Stimulated activated naive CD8-positive, alpha-beta T cell treated with anti-CD3 and anti-CD28 coated beads, Interleukin-15, Interleukin-2, amounts not matched to agents 100 ng/mL and 50 ng/mL, for 24 hours (primary cell): ENCODE results near the gene TMEM51.

ENCODE experiments used
- H3K27ac Mint-ChIP-seq: one replicate; pipeline ENCODE4 v1.8.0; 2021; ENCODE audit warnings: mild to moderate bottlenecking, mixed read lengths
- H3K27me3 Mint-ChIP-seq: one replicate; pipeline ENCODE4 v1.8.0; 2021; ENCODE audit warnings: mixed read lengths
- H3K36me3 Mint-ChIP-seq: one replicate; pipeline ENCODE4 v1.8.0; 2021; ENCODE audit warnings: low read depth, mixed read lengths
- H3K4me1 Mint-ChIP-seq: one replicate; pipeline ENCODE4 v1.8.0; 2021; ENCODE audit warnings: low read depth, mixed read lengths
- H3K4me3 Mint-ChIP-seq: one replicate; pipeline ENCODE4 v1.8.0; 2021; ENCODE audit warnings: mild to moderate bottlenecking, mixed read lengths
- H3K9me3 Mint-ChIP-seq: one replicate; pipeline ENCODE4 v1.8.0; 2021; ENCODE audit warnings: mixed read lengths

Gene TMEM51

GRCh38 chr1:15201849-15202551, 48.5 kb downstream of the TMEM51 start:
- H3K4me3 Mint-ChIP-seq: no peak overlapping the region
- H3K36me3 Mint-ChIP-seq: no peaks in the 10 kb centered on the region
- no peak overlapping the region for H3K27ac Mint-ChIP-seq
- H3K9me3 Mint-ChIP-seq: no peaks in the 10 kb centered on the region
- peaks cover 3% of the 10 kb centered on the region for H3K27me3 Mint-ChIP-seq
- no peaks in the 10 kb centered on the region for H3K4me1 Mint-ChIP-seq

- no peaks in the 10 kb centered on the region for H3K4me1 Mint-ChIP-seq
- H3K9me3 Mint-ChIP-seq: no peaks in the 10 kb centered on the region
- no peak overlapping the region for H3K4me3 Mint-ChIP-seq
- H3K36me3 Mint-ChIP-seq: no peaks in the 10 kb centered on the region
- H3K27ac Mint-ChIP-seq: no peak overlapping the region
- peaks cover 7% of the 10 kb centered on the region for H3K27me3 Mint-ChIP-seq
Observed at GRCh38 chr1:15204931-15205330, 51.4 kb downstream of the TMEM51 start.

- Mint-ChIP-seq H3K27me3 (peaks cover 7% of the 10 kb centered on the region), H3K36me3 (no peaks in the 10 kb centered on the region), H3K9me3 (no peaks in the 10 kb centered on the region), H3K27ac (no peak overlapping the region), H3K4me3 (no peak overlapping the region), H3K4me1 (no peaks in the 10 kb centered on the region)
Observed at GRCh38 chr1:15205586-15206346, 52.2 kb downstream of the TMEM51 start.

- Mint-ChIP-seq H3K4me3 (no peak overlapping the region), H3K4me1 (no peaks in the 10 kb centered on the region), H3K27ac (no peak overlapping the region), H3K36me3 (no peaks in the 10 kb centered on the region), H3K27me3 (peaks cover 12% of the 10 kb centered on the region), H3K9me3 (no peaks in the 10 kb centered on the region)
Observed at GRCh38 chr1:15206418-15207030, 53.0 kb downstream of the TMEM51 start.

- no peaks in the 10 kb centered on the region for H3K4me1 Mint-ChIP-seq
- H3K27me3 Mint-ChIP-seq: peaks cover 12% of the 10 kb centered on the region
- H3K27ac Mint-ChIP-seq: no peak overlapping the region
- no peak overlapping the region for H3K4me3 Mint-ChIP-seq
- H3K9me3 Mint-ChIP-seq: no peaks in the 10 kb centered on the region
- no peaks in the 10 kb centered on the region for H3K36me3 Mint-ChIP-seq
Observed at GRCh38 chr1:15207031-15207828, 53.7 kb downstream of the TMEM51 start.

GRCh38 chr1:15207829-15208429, 54.4 kb downstream of the TMEM51 start:
- peaks cover 12% of the 10 kb centered on the region for H3K27me3 Mint-ChIP-seq
- no peak overlapping the region for H3K27ac Mint-ChIP-seq
- H3K4me3 Mint-ChIP-seq: no peak overlapping the region
- H3K4me1 Mint-ChIP-seq: no peaks in the 10 kb centered on the region
- H3K36me3 Mint-ChIP-seq: no peaks in the 10 kb centered on the region
- H3K9me3 Mint-ChIP-seq: no peaks in the 10 kb centered on the region

GRCh38 chr1:15210651-15211375, 57.3 kb downstream of the TMEM51 start:
- H3K27ac Mint-ChIP-seq: no peak overlapping the region
- no peaks in the 10 kb centered on the region for H3K9me3 Mint-ChIP-seq
- no peak overlapping the region for H3K4me3 Mint-ChIP-seq
- peaks cover 12% of the 10 kb centered on the region for H3K27me3 Mint-ChIP-seq
- H3K4me1 Mint-ChIP-seq: no peaks in the 10 kb centered on the region
- no peaks in the 10 kb centered on the region for H3K36me3 Mint-ChIP-seq

- H3K4me3 Mint-ChIP-seq: no peak overlapping the region
- no peaks in the 10 kb centered on the region for H3K9me3 Mint-ChIP-seq
- H3K27ac Mint-ChIP-seq: no peak overlapping the region
- peaks cover 12% of the 10 kb centered on the region for H3K27me3 Mint-ChIP-seq
- no peaks in the 10 kb centered on the region for H3K36me3 Mint-ChIP-seq
- no peaks in the 10 kb centered on the region for H3K4me1 Mint-ChIP-seq
Observed at GRCh38 chr1:15211424-15211823, 57.9 kb downstream of the TMEM51 start.

GRCh38 chr1:15212216-15212953, 58.8 kb downstream of the TMEM51 start:
- H3K36me3 Mint-ChIP-seq: no peaks in the 10 kb centered on the region
- no peaks in the 10 kb centered on the region for H3K9me3 Mint-ChIP-seq
- no peaks in the 10 kb centered on the region for H3K4me1 Mint-ChIP-seq
- no peak overlapping the region for H3K27ac Mint-ChIP-seq
- H3K4me3 Mint-ChIP-seq: no peak overlapping the region
- peaks cover 9% of the 10 kb centered on the region for H3K27me3 Mint-ChIP-seq

- Mint-ChIP-seq H3K27me3 (peaks cover 5% of the 10 kb centered on the region), H3K36me3 (no peaks in the 10 kb centered on the region)
Observed at GRCh38 chr1:15212954-15213291, 59.4 kb downstream of the TMEM51 start.

GRCh38 chr1:15213341-15213821, 59.8 kb downstream of the TMEM51 start:
- H3K9me3 Mint-ChIP-seq: no peaks in the 10 kb centered on the region
- H3K27me3 Mint-ChIP-seq: peaks cover 5% of the 10 kb centered on the region
- H3K4me3 Mint-ChIP-seq: no peak overlapping the region
- H3K36me3 Mint-ChIP-seq: no peaks in the 10 kb centered on the region
- no peak overlapping the region for H3K27ac Mint-ChIP-seq
- H3K4me1 Mint-ChIP-seq: peaks cover 6% of the 10 kb centered on the region

More at GRCh38 chr1:15212954-15213291, 59.4 kb downstream of the TMEM51 start:
- Mint-ChIP-seq H3K9me3 (no peaks in the 10 kb centered on the region), H3K4me1 (peaks cover 2% of the 10 kb centered on the region), H3K4me3 (no peak overlapping the region), H3K27ac (no peak overlapping the region)

GRCh38 chr1:15214527-15214926, 61.0 kb downstream of the TMEM51 start:
- Mint-ChIP-seq H3K4me3 (no peak overlapping the region), H3K9me3 (no peaks in the 10 kb centered on the region), H3K36me3 (no peaks in the 10 kb centered on the region), H3K27me3 (peaks cover 5% of the 10 kb centered on the region), H3K4me1 (peaks cover 16% of the 10 kb centered on the region), H3K27ac (no peak overlapping the region)

GRCh38 chr1:15215116-15215515, 61.6 kb downstream of the TMEM51 start:
- Mint-ChIP-seq H3K9me3 (no peaks in the 10 kb centered on the region), H3K27ac (no peak overlapping the region), H3K4me1 (peaks cover 17% of the 10 kb centered on the region), H3K27me3 (peaks cover 5% of the 10 kb centered on the region), H3K4me3 (no peak overlapping the region), H3K36me3 (no peaks in the 10 kb centered on the region)
